Stimulated activated CD4-positive, alpha-beta T cell treated with anti-CD3 and anti-CD28 coated beads, Interleukin-1b, Interleukin-23, amount 100 ng/mL, for 1 hour (primary cell): Measurements from ENCODE around the gene DGKZ.

Experiments
- DNase-seq, 2 donors: peaks; one replicate each; pipeline ENCODE4 v3.0.0-alpha.2; 2020; ENCODE audit warnings: low read depth in 2 of 2

The DGKZ gene

GRCh38 chr11:46381048-46381818 is 34.0 kb downstream of the DGKZ start, which contains the start of gene MDK:
Gene MDK (plus strand): TSS chr11:46381669. CDS start chr11:46382058, 389 bp downstream.
- DNase-seq = no peak

- no peak for DNase-seq
Observed at GRCh38 chr11:46381819-46382645, 34.8 kb downstream of the DGKZ start.

GRCh38 chr11:46382646-46383403 is 35.6 kb downstream of the DGKZ start:
- no peak for DNase-seq

GRCh38 chr11:46383404-46383758 is 36.1 kb downstream of the DGKZ start:
- no peak for DNase-seq

- no peak for DNase-seq
Observed at GRCh38 chr11:46383974-46384701, 36.9 kb downstream of the DGKZ start.

- no peak for DNase-seq
Observed at GRCh38 chr11:46385169-46386004, 38.1 kb downstream of the DGKZ start.

- no peak for DNase-seq
Observed at GRCh38 chr11:46386005-46386578, 38.8 kb downstream of the DGKZ start.

- no peak for DNase-seq
Observed at GRCh38 chr11:46386674-46387073, 39.4 kb downstream of the DGKZ start.

- DNase-seq = no peak
Observed at GRCh38 chr11:46387456-46387855, 40.2 kb downstream of the DGKZ start.

GRCh38 chr11:46387919-46388618 is 40.8 kb downstream of the DGKZ start:
- no peak for DNase-seq

- no peak for DNase-seq
Observed at GRCh38 chr11:46388619-46389449, 41.6 kb downstream of the DGKZ start.

GRCh38 chr11:46389450-46390330 is 42.4 kb downstream of the DGKZ start:
- no peak for DNase-seq

- no peak for DNase-seq
Observed at GRCh38 chr11:46390331-46391171, 43.3 kb downstream of the DGKZ start.

- DNase-seq = no peak
Observed at GRCh38 chr11:46391186-46391577, 43.9 kb downstream of the DGKZ start.

GRCh38 chr11:46391578-46392420 is 44.5 kb downstream of the DGKZ start, which contains the start of gene CHRM4:
Gene CHRM4 (minus strand): TSS chr11:46391776. CDS start chr11:46386557, 5,219 bp downstream.
- no peak for DNase-seq
